Calu3 (cell line): Measurements from ENCODE around the gene GLUL. TPM values are rescaled to one million over a fixed set of nuclear protein-coding genes. Genes with fewer than 3 reads are reported as not detected.

Experiments used
- BruUV-seq: library from RNA; stranded (reverse); fragments of 400-500 nt; replicated peaks from 2 replicates; lab custom pipeline; 2021; lab: Mats Ljungman, UMichigan
- CTCF ChIA-PET: fragments of 300-600 bp; sonication (Branson Sonifier 250); formaldehyde crosslinking; loops from one replicate; lab custom pipeline; 2022; ENCODE audit warnings: antibody characterized with exemption; lab: Charles Lee
- DNase-seq: peaks from one replicate; pipeline ENCODE4 v3.0.0; 2022
- H3K27ac Mint-ChIP-seq: one replicate; pipeline ENCODE4 v1.8.0; 2022; ENCODE audit warnings: mixed read lengths; ENCODE audit not compliant: unreplicated experiment
- H3K27me3 Mint-ChIP-seq: one replicate; pipeline ENCODE4 v1.8.0; 2022; ENCODE audit warnings: mixed read lengths; ENCODE audit not compliant: unreplicated experiment
- H3K36me3 Mint-ChIP-seq: one replicate; pipeline ENCODE4 v1.8.0; 2022; ENCODE audit warnings: mild to moderate bottlenecking, moderate library complexity, mixed read lengths; ENCODE audit not compliant: insufficient read depth, unreplicated experiment
- H3K4me1 Mint-ChIP-seq: one replicate; pipeline ENCODE4 v1.8.0; 2022; ENCODE audit warnings: mild to moderate bottlenecking, low read depth, mixed read lengths; ENCODE audit not compliant: unreplicated experiment
- H3K4me3 Mint-ChIP-seq: one replicate; pipeline ENCODE4 v1.8.0; 2022; ENCODE audit warnings: mild to moderate bottlenecking, low read depth, moderate library complexity, mixed read lengths; ENCODE audit not compliant: unreplicated experiment
- H3K9me3 Mint-ChIP-seq: one replicate; pipeline ENCODE4 v1.8.0; 2022; ENCODE audit warnings: low read depth, mixed read lengths; ENCODE audit not compliant: unreplicated experiment
- CTCF ChIP-seq: fragments of 200-600 bp; IDR thresholded peaks from one replicate; pipeline ENCODE4 v1.8.0; 2022; ENCODE audit warnings: antibody characterized with exemption; ENCODE audit not compliant: unreplicated experiment
- intact Hi-C: fragments of 100-400 bp; cut with micrococcal nuclease; formaldehyde crosslinking; loops from one replicate; pipeline ENCODE4 v1.10.0; 2022; ENCODE audit not compliant: unreplicated experiment
- total RNA-seq: library from RNA; stranded (reverse); gene quantifications from 2 replicates; pipeline ENCODE4 v1.2.3, GENCODE V29; 2022

Gene GLUL
- total RNA-seq, 1 experiment from 2014 or later = 188 TPM

- no peak for DNase-seq
- intact Hi-C loops = no loop called here
- Mint-ChIP-seq H3K4me1 (no peaks in the 10 kb centered on the region), H3K27ac (no peak overlapping the region), H3K4me3 (no peak overlapping the region), H3K9me3 (peaks cover 7% of the 10 kb centered on the region), H3K36me3 (no peaks in the 10 kb centered on the region), H3K27me3 (peaks cover 27% of the 10 kb centered on the region)
- no TSS peak for BruUV-seq
- TF ChIP-seq CTCF = peak; percentile 31
- CTCF ChIA-PET = interaction anchor here (1.0 kb wide), 2 partner anchors 262 to 324 kb away, joined by 3 to 7 read pairs; no protein-coding TSS in a partner anchor
These were observed 13.2 kb upstream of the GLUL start for GRCh38 chr1:182404781-182405180.

GRCh38 chr1:182400567-182400966, 9.0 kb upstream of the GLUL start, which contains the start of gene TEDDM1:
Gene TEDDM1, minus strand, starts transcription at chr1:182400667. Its CDS starts 182 bp downstream, at chr1:182400485.
- H3K27ac Mint-ChIP-seq = no peak within 1 kb of the TSS
- no TSS peak for BruUV-seq

GRCh38 chr1:182397653-182398393, 6.2 kb upstream of the GLUL start:
- Mint-ChIP-seq H3K4me1 (peaks cover 22% of the 10 kb centered on the region), H3K27ac (peak overlapping the region; percentile 16), H3K4me3 (no peak overlapping the region), H3K9me3 (no peaks in the 10 kb centered on the region), H3K36me3 (no peaks in the 10 kb centered on the region), H3K27me3 (no peaks in the 10 kb centered on the region)
- TF ChIP-seq CTCF = no peak
- CTCF ChIA-PET = interaction anchor here (0.7 to 3.1 kb wide), 9 partner anchors 43 to 938 kb away, joined by 3 to 37 read pairs (median 4); no protein-coding TSS in a partner anchor
- peak; percentile 20 for DNase-seq
- intact Hi-C loops = loop anchor here (2.0 to 5.0 kb wide), 3 partner anchors 97 to 296 kb away; no protein-coding TSS in a partner anchor
- BruUV-seq = no TSS peak

More at GRCh38 chr1:182400567-182400966, 9.0 kb upstream of the GLUL start, which contains the start of gene TEDDM1:
- no peak within 1 kb of the TSS for H3K4me3 Mint-ChIP-seq
- CTCF ChIA-PET = no interaction called here
- peaks cover 22% of the 10 kb centered on the region for H3K4me1 Mint-ChIP-seq
- peaks cover 8% of the 10 kb centered on the region for H3K27me3 Mint-ChIP-seq
- H3K36me3 Mint-ChIP-seq = no peaks in the 10 kb centered on the region
- H3K9me3 Mint-ChIP-seq = peaks cover 6% of the 10 kb centered on the region
- no peak for DNase-seq
- intact Hi-C loops = no loop called here
- no peak for TF ChIP-seq CTCF

GRCh38 chr1:182395906-182396305, 4.3 kb upstream of the GLUL start:
- no peaks in the 10 kb centered on the region for H3K27me3 Mint-ChIP-seq
- CTCF ChIA-PET = interaction anchor here (0.6 to 3.1 kb wide), 6 partner anchors 253 to 389 kb away, joined by 3 to 37 read pairs (median 15); no protein-coding TSS in a partner anchor
- no peak for DNase-seq
- H3K9me3 Mint-ChIP-seq = no peaks in the 10 kb centered on the region
- no peak overlapping the region for H3K27ac Mint-ChIP-seq
- BruUV-seq = no TSS peak
- intact Hi-C loops = loop anchor here (1.0 to 5.0 kb wide), 5 partner anchors 95 to 311 kb away; no protein-coding TSS in a partner anchor
- no peak for TF ChIP-seq CTCF
- peaks cover 22% of the 10 kb centered on the region for H3K4me1 Mint-ChIP-seq
- H3K4me3 Mint-ChIP-seq = no peak overlapping the region
- peaks cover 19% of the 10 kb centered on the region for H3K36me3 Mint-ChIP-seq
